Measurements from ENCODE around the gene CDK5RAP3.
"Not testable (repeated sequence)": the region's sequence is repeated elsewhere in the genome, so short reads cannot be mapped to it uniquely, and the experiment has no call there.

Gene CDK5RAP3

GRCh38 chr17:47929218-47930000 lies 41.5 kb upstream of the CDK5RAP3 start:
- H3K4me3 ChIP-seq (ENCODE audit: control insufficient read depth, low read depth, low read length) = no peak overlapping the region

GRCh38 chr17:47931848-47932247 lies 39.1 kb upstream of the CDK5RAP3 start:
- no peak for TF ChIP-seq CTCF (IDR thresholded peaks at IDR 0.05; ENCODE audit: control insufficient read depth, insufficient read depth, low read depth, low read length, missing control alignments)
- no peak for DNase-seq (ENCODE audit: low read depth)
- H3K4me3 ChIP-seq (ENCODE audit: control insufficient read depth, low read depth, low read length) = no peak overlapping the region

More at GRCh38 chr17:47929218-47930000, 41.5 kb upstream of the CDK5RAP3 start:
- no peak for TF ChIP-seq CTCF (IDR thresholded peaks at IDR 0.05; ENCODE audit: control insufficient read depth, insufficient read depth, low read depth, low read length, missing control alignments)
- no peak for DNase-seq (ENCODE audit: low read depth)

GRCh38 chr17:47934856-47935255 lies 36.1 kb upstream of the CDK5RAP3 start:
- TF ChIP-seq CTCF (IDR thresholded peaks at IDR 0.05; ENCODE audit: control insufficient read depth, insufficient read depth, low read depth, low read length, missing control alignments) = no peak
- no peak overlapping the region for H3K4me3 ChIP-seq (ENCODE audit: control insufficient read depth, low read depth, low read length)
- DNase-seq (ENCODE audit: low read depth) = no peak

GRCh38 chr17:47935468-47935867 lies 35.4 kb upstream of the CDK5RAP3 start:
- not testable (repeated sequence) for DNase-seq (ENCODE audit: low read depth); H3K4me3 ChIP-seq (ENCODE audit: control insufficient read depth, low read depth, low read length)

GRCh38 chr17:47935961-47936360 lies 35.0 kb upstream of the CDK5RAP3 start:
- TF ChIP-seq CTCF (IDR thresholded peaks at IDR 0.05; ENCODE audit: control insufficient read depth, insufficient read depth, low read depth, low read length, missing control alignments) = no peak
- H3K4me3 ChIP-seq (ENCODE audit: control insufficient read depth, low read depth, low read length) = no peak overlapping the region
- DNase-seq (ENCODE audit: low read depth) = peak; percentile 42

GRCh38 chr17:47937941-47938340 lies 33.0 kb upstream of the CDK5RAP3 start:
- H3K4me3 ChIP-seq (ENCODE audit: control insufficient read depth, low read depth, low read length) = no peak overlapping the region
- no peak for TF ChIP-seq CTCF (IDR thresholded peaks at IDR 0.05; ENCODE audit: control insufficient read depth, insufficient read depth, low read depth, low read length, missing control alignments)
- no peak for DNase-seq (ENCODE audit: low read depth)

GRCh38 chr17:47941246-47942095 lies 29.4 kb upstream of the CDK5RAP3 start, which contains the start of gene PNPO:
Gene PNPO (plus strand): TSS chr17:47941571. CDS start chr17:47941676, 105 bp downstream.
- peak within 1 kb of the TSS; percentile 85 for H3K4me3 ChIP-seq (ENCODE audit: control insufficient read depth, low read depth, low read length)
- no peak for TF ChIP-seq CTCF (IDR thresholded peaks at IDR 0.05; ENCODE audit: control insufficient read depth, insufficient read depth, low read depth, low read length, missing control alignments)
- DNase-seq (ENCODE audit: low read depth) = peak; percentile 93
